IMR-90 (cell line): ENCODE measurements around the gene AMACR. TPM values are rescaled to one million over a fixed set of nuclear protein-coding genes. Genes with fewer than 3 reads are reported as not detected.

ENCODE experiments used
- ATAC-seq: fragments of 200-7000 bp; cut with Tn5 transposase; 2 replicates; pipeline ENCODE4 v1.9.1; 2020; ENCODE audit warnings: low read depth, mild to moderate bottlenecking, moderate library complexity
- BruUV-seq: library from RNA; stranded (reverse); fragments of 400-500 nt; replicated peaks from 2 replicates; lab custom pipeline; 2021; lab: Mats Ljungman, UMichigan
- CTCF ChIA-PET: fragments of 300-600 bp; formaldehyde crosslinking; extraction: SDS; loops from one replicate; lab custom pipeline; 2021; ENCODE audit warnings: antibody characterized with exemption; lab: Yijun Ruan, JAX
- POLR2A ChIA-PET: fragments of 300-600 bp; sonication (Branson Sonifier 250); formaldehyde crosslinking; loops from one replicate; lab custom pipeline; 2022; ENCODE audit warnings: antibody characterized with exemption; ENCODE audit not compliant: unreplicated experiment; lab: Charles Lee
- DNase-seq: peaks from one replicate; pipeline ENCODE4 v3.0.0; 2013
- H2AFZ ChIP-seq: replicated peaks from 2 replicates; pipeline ENCODE3; 2013; ENCODE audit warnings: low read length, mild to moderate bottlenecking; ENCODE audit not compliant: poor library complexity
- H2AK5ac ChIP-seq: 2 replicates; pipeline ENCODE4 v1.6.1; 2013; ENCODE audit warnings: low read depth, low read length, inconsistent platforms
- H2AK9ac ChIP-seq: replicated peaks from 2 replicates; pipeline ENCODE3; 2013; ENCODE audit warnings: mild to moderate bottlenecking, low read depth, low read length, moderate library complexity; ENCODE audit not compliant: poor library complexity
- H2BK120ac ChIP-seq: 2 replicates; pipeline ENCODE4 v1.6.1; 2013; ENCODE audit warnings: low read depth, low read length, inconsistent platforms
- H2BK15ac ChIP-seq: 3 replicates; pipeline ENCODE4 v1.6.1; 2013; ENCODE audit warnings: low read depth, low read length, inconsistent platforms
- H2BK20ac ChIP-seq: 2 replicates; pipeline ENCODE4 v1.6.1; 2013; ENCODE audit warnings: low read depth, mild to moderate bottlenecking, inconsistent platforms, low read length, moderate library complexity
- H2BK5ac ChIP-seq: 2 replicates; pipeline ENCODE4 v1.6.1; 2013; ENCODE audit warnings: mild to moderate bottlenecking, low read depth, low read length, inconsistent platforms; ENCODE audit not compliant: poor library complexity, severe bottlenecking
- H3K14ac ChIP-seq: replicated peaks from 2 replicates; pipeline ENCODE4 v1.6.1; 2013; ENCODE audit warnings: low read depth, low read length, inconsistent platforms
- H3K18ac ChIP-seq: 2 replicates; pipeline ENCODE4 v1.6.1; 2013; ENCODE audit warnings: low read depth, low read length, control low read depth
- H3K23ac ChIP-seq: 2 replicates; pipeline ENCODE4 v1.6.1; 2013; ENCODE audit warnings: low read depth, low read length, inconsistent platforms
- H3K27ac ChIP-seq: 2 replicates; pipeline ENCODE4 v1.5.1; 2013; ENCODE audit warnings: mild to moderate bottlenecking, control low read depth, low read length; ENCODE audit not compliant: insufficient read depth
- H3K27me3 ChIP-seq: 2 replicates; pipeline ENCODE4 v1.6.1; 2013; ENCODE audit warnings: low read length; ENCODE audit not compliant: control insufficient read depth, insufficient read depth
- H3K36me3 ChIP-seq: 2 replicates; pipeline ENCODE4 v1.6.1; 2013; ENCODE audit warnings: low read length, mixed read lengths; ENCODE audit not compliant: control insufficient read depth, insufficient read depth
- H3K4ac ChIP-seq: 2 replicates; pipeline ENCODE4 v1.6.1; 2013; ENCODE audit warnings: low read depth, low read length, inconsistent platforms
- H3K4me1 ChIP-seq: 2 replicates; pipeline ENCODE4 v1.6.1; 2013; ENCODE audit warnings: low read length, mixed read lengths; ENCODE audit not compliant: control insufficient read depth, insufficient read depth
- H3K4me2 ChIP-seq: 2 replicates; pipeline ENCODE4 v1.6.1; 2013; ENCODE audit warnings: low read depth, mild to moderate bottlenecking, control low read depth, low read length, moderate library complexity
- H3K4me3 ChIP-seq: 2 replicates; pipeline ENCODE4 v1.5.1; 2013; ENCODE audit warnings: low read depth, mild to moderate bottlenecking, control low read depth, low read length, moderate library complexity; ENCODE audit not compliant: insufficient read depth
- H3K56ac ChIP-seq: 2 replicates; pipeline ENCODE4 v1.6.1; 2013; ENCODE audit warnings: low read length, inconsistent platforms; ENCODE audit not compliant: insufficient read depth; ENCODE audit errors: extremely low read depth
- H3K79me1 ChIP-seq, 2 experiments: 2 replicates each; pipeline ENCODE4 v1.6.1; 2013; ENCODE audit warnings: low read length in 2 of 2, inconsistent platforms in 1 of 2, low read depth in 1 of 2
- H3K9ac ChIP-seq: 2 replicates; pipeline ENCODE4 v1.6.1; 2013; ENCODE audit warnings: low read depth, low read length, control low read depth
- H3K9me1 ChIP-seq: 2 replicates; pipeline ENCODE4 v1.6.1; 2013; ENCODE audit warnings: low read length, inconsistent platforms; ENCODE audit not compliant: insufficient read depth
- H3K9me3 ChIP-seq: 2 replicates; pipeline ENCODE4 v1.6.1; 2013; ENCODE audit warnings: low read length; ENCODE audit not compliant: control insufficient read depth, insufficient read depth
- H4K20me1 ChIP-seq: 2 replicates; pipeline ENCODE4 v1.6.1; 2013; ENCODE audit warnings: low read length, inconsistent platforms; ENCODE audit not compliant: insufficient read depth
- H4K5ac ChIP-seq: 2 replicates; pipeline ENCODE4 v1.6.1; 2013; ENCODE audit warnings: mild to moderate bottlenecking, low read depth, low read length, control low read depth
- H4K8ac ChIP-seq, 2 experiments: 2 replicates each; pipeline ENCODE4 v1.6.1; 2013; ENCODE audit warnings: low read depth in 2 of 2, low read length in 2 of 2, control low read depth in 1 of 2, inconsistent platforms in 1 of 2
- H4K91ac ChIP-seq: 2 replicates; pipeline ENCODE4 v1.6.1; 2013; ENCODE audit warnings: low read depth, low read length, inconsistent platforms; ENCODE audit not compliant: insufficient read depth
- CTCF ChIP-seq: conservative IDR thresholded peaks from 2 replicates; pipeline ENCODE4 v1.5.1; 2012; ENCODE audit warnings: mild to moderate bottlenecking, low read depth, low read length, improper control_type of control experiment
- ELK1 ChIP-seq: fragments of 150-350 bp; IDR thresholded peaks from 2 replicates; pipeline ENCODE4 v1.6.1; 2016; ENCODE audit warnings: low read depth, mild to moderate bottlenecking, low read length, moderate library complexity, borderline replicate concordance
- FOS ChIP-seq: fragments of 150-350 bp; IDR thresholded peaks from 2 replicates; pipeline ENCODE4 v1.6.1; 2016; ENCODE audit warnings: low read depth, low read length
- NFE2L2 ChIP-seq: fragments of 150-350 bp; IDR thresholded peaks from 2 replicates; pipeline ENCODE4 v1.6.1; 2016; ENCODE audit warnings: low read depth, mild to moderate bottlenecking, low read length
- POLR2A ChIP-seq: IDR thresholded peaks from 2 replicates; pipeline ENCODE4 v1.6.1; 2012; ENCODE audit warnings: mild to moderate bottlenecking, low read depth, low read length
- RFX5 ChIP-seq: IDR thresholded peaks from 2 replicates; pipeline ENCODE4 v1.8.0; 2012; ENCODE audit warnings: low read depth, mild to moderate bottlenecking, low read length, moderate library complexity
- SMC3 ChIP-seq: fragments of 150-350 bp; IDR thresholded peaks from 2 replicates; pipeline ENCODE4 v1.6.1; 2016; ENCODE audit warnings: low read depth, mild to moderate bottlenecking, antibody characterized with exemption, low read length, moderate library complexity
- WGBS, 2 experiments: methylation state at CpG; one replicate each; pipeline versions ENCODE4 v1.1.5 to v1.1.7; 2013; ENCODE audit warnings: missing lambda C conversion rate in 2 of 2; ENCODE audit not compliant: insufficient read length in 1 of 2; ENCODE audit errors: extremely low coverage in 2 of 2; 5-methylcytosine and 5-hydroxymethylcytosine counted together
- dilution Hi-C: fragments of 300-500 bp; cut with HindIII; formaldehyde crosslinking; loops from one replicate; pipeline ENCODE4 v1.14.3; 2018; ENCODE audit warnings: low sequenced_read_pairs; ENCODE audit not compliant: unreplicated experiment
- in situ Hi-C: fragments of 300-500 bp; cut with MboI; formaldehyde crosslinking; loops from 3 replicates; pipeline ENCODE4 v1.14.3; 2019; ENCODE audit warnings: low sequenced_read_pairs, inconsistent platforms, mixed read lengths
- intact Hi-C: fragments of 100-400 bp; cut with micrococcal nuclease; formaldehyde crosslinking; loops from 2 replicates; pipeline ENCODE4 v1.10.0; 2022
- polyA plus RNA-seq, 3 experiments: library from polyadenylated mRNA; depleted of rRNA; stranded (reverse); fragments of >200 nt; gene quantifications; 2 replicates each; pipeline ENCODE4 v1.2.3, GENCODE V29; 2012; ENCODE audit warnings: low replicate concordance in 1 of 3
- total RNA-seq: library from RNA; depleted of rRNA; stranded (reverse); fragments of >200 nt; gene quantifications from 2 replicates; pipeline ENCODE4 v1.2.3, GENCODE V29; 2012

The AMACR gene
- total and polyA plus RNA-seq, 2 of the 4 experiments (the other 2 are of a cell fraction): 8.2 to 12.9 TPM

- no peak overlapping the region for H3K56ac ChIP-seq
- H3K27ac ChIP-seq: no peak overlapping the region
- no peak overlapping the region for H4K5ac ChIP-seq
- no peak overlapping the region for H2BK20ac ChIP-seq
- H3K14ac ChIP-seq: no peak overlapping the region
- no peak overlapping the region for H3K18ac ChIP-seq
- H3K4ac ChIP-seq: no peak overlapping the region
- no peak overlapping the region for H2AFZ ChIP-seq
- ChIA-PET CTCF (no interaction called here), POLR2A (no interaction called here)
- TF ChIP-seq RFX5 (no peak), CTCF (no peak), SMC3 (no peak), POLR2A (no peak), FOS (no peak), NFE2L2 (no peak), ELK1 (no peak)
- dilution Hi-C loops: no loop called here
- H2AK9ac ChIP-seq: no peak overlapping the region
- H3K9me3 ChIP-seq: no peaks in the 10 kb centered on the region
- H3K27me3 ChIP-seq: no peaks in the 10 kb centered on the region
- no peak overlapping the region for H3K9ac ChIP-seq
- no peak overlapping the region for H3K4me2 ChIP-seq
- ATAC-seq: no peak
- in situ Hi-C loops: no loop called here
- H2BK5ac ChIP-seq: no peak overlapping the region
- H4K20me1 ChIP-seq: no peaks in the 10 kb centered on the region
- no peaks in the 10 kb centered on the region for H3K36me3 ChIP-seq
- DNase-seq: no peak
- no peak overlapping the region for H4K8ac ChIP-seq
- WGBS, 2 experiments: 39% methylated on average over 3 of the region's 3 CpGs; no CpG with 5 or more reads in 1 of the 2 experiments
- intact Hi-C loops: no loop called here
- H3K9me1 ChIP-seq: peaks cover 4% of the 10 kb centered on the region; the same call in 1 of the 2 replicates
- H2BK120ac ChIP-seq: no peak overlapping the region
- H3K23ac ChIP-seq: no peak overlapping the region
- H3K4me3 ChIP-seq: no peak overlapping the region
- no peaks in the 10 kb centered on the region for H3K79me1 ChIP-seq
- H4K91ac ChIP-seq: no peak overlapping the region
- H2BK15ac ChIP-seq: no peak overlapping the region
- H3K4me1 ChIP-seq: peaks cover 8% of the 10 kb centered on the region
- no TSS peak for BruUV-seq
- no peak overlapping the region for H2AK5ac ChIP-seq
Measured at GRCh38 chr5:34055667-34056066, 47.8 kb upstream of the AMACR start.
